Thyroid gland (tissue), 4 donors: ENCODE data around the gene CD55. TPM values are rescaled to one million over a fixed set of nuclear protein-coding genes. Genes with fewer than 3 reads are reported as not detected.

ENCODE experiments used
- DNase-seq, 2 donors: peaks; one replicate each; pipeline ENCODE4 v3.0.0-alpha.2; 2019
- H3K27ac ChIP-seq, 3 donors: fragments of 200-600 bp; sonication (generic); 1 replicate in 2 of 3; 2 replicates in 1 of 3; pipeline ENCODE4 v1.5.1; 2016 to 2019; ENCODE audit warnings: mild to moderate bottlenecking in 1 of 3, moderate library complexity in 1 of 3
- H3K27me3 ChIP-seq: fragments of 200-600 bp; sonication (generic); one replicate; pipeline ENCODE4 v1.5.1; 2019
- H3K36me3 ChIP-seq, 2 donors: fragments of 200-600 bp; sonication (generic); one replicate each; pipeline ENCODE4 v1.5.1; 2016 to 2019
- H3K4me1 ChIP-seq, 2 donors: fragments of 200-600 bp; sonication (generic); one replicate each; pipeline ENCODE4 v1.5.1; 2017 to 2019
- H3K4me3 ChIP-seq, 3 donors: fragments of 200-600 bp; sonication (generic); replicated peaks in 1 of 3; 1 replicate in 2 of 3; 2 replicates in 1 of 3; pipeline ENCODE4 v1.5.1; 2016; ENCODE audit warnings: mild to moderate bottlenecking in 1 of 3
- H3K9me3 ChIP-seq: fragments of 200-600 bp; sonication (generic); one replicate; pipeline ENCODE4 v1.5.1; 2017
- CTCF ChIP-seq, 6 experiments: fragments of 200-600 bp in 3 of 6; fragments of 450-650 bp in 3 of 6; sonication (generic) in 3 of 6; IDR thresholded peaks; one replicate each; pipeline ENCODE4 v1.5.1; 2016 to 2019; ENCODE audit warnings: antibody characterized with exemption in 6 of 6, mild to moderate bottlenecking in 2 of 6, inconsistent platforms in 1 of 6, moderate library complexity in 1 of 6
- POLR2A ChIP-seq, 2 donors: fragments of 450-650 bp; IDR thresholded peaks; one replicate each; pipeline ENCODE4 v1.6.1; 2017; ENCODE audit warnings: antibody characterized with exemption in 2 of 2, mild to moderate bottlenecking in 2 of 2, moderate library complexity in 1 of 2
- WGBS, 2 donors: methylation state at CpG; one replicate each; pipeline ENCODE4 v1.1.5; 2017; 5-methylcytosine and 5-hydroxymethylcytosine counted together
- intact Hi-C: fragments of 100-400 bp; cut with DNase I; formaldehyde crosslinking; loops from one replicate; pipeline ENCODE4 v1.15.1; 2023
- total RNA-seq, 4 donors: library from RNA; depleted of rRNA; stranded (reverse); fragments of >200 nt; gene quantifications; one replicate each; pipeline ENCODE4 v1.2.3, GENCODE V29; 2016

The CD55 gene
- total RNA-seq, 4 donors from 2014 or later, result 29.7 to 61.9 (median 43.3) TPM

GRCh38 chr1:207364614-207365013 lies 43.1 kb downstream of the CD55 start:
- intact Hi-C loops, result no loop called here
- 40 to 46% methylated on average over 1 of the region's 1 CpG for WGBS, 2 donors
- TF ChIP-seq CTCF (IDR thresholded peaks at IDR 0.05) (no peak), POLR2A (IDR thresholded peaks at IDR 0.05) (no peak)
- H3K27ac ChIP-seq, result peak overlapping the region in 1 of 3 donors; percentile 8
- no peaks in the 10 kb centered on the region for H3K36me3 ChIP-seq
- H3K27me3 ChIP-seq, result no peaks in the 10 kb centered on the region
- no peaks in the 10 kb centered on the region for H3K9me3 ChIP-seq
- H3K4me1 ChIP-seq, result peaks cover 0 to 5% of the 10 kb centered on the region in 2 donors
- no peak for DNase-seq
- no peak overlapping the region for H3K4me3 ChIP-seq

- H3K4me1 ChIP-seq, result peaks cover 0 to 5% of the 10 kb centered on the region in 2 donors
- H3K9me3 ChIP-seq, result no peaks in the 10 kb centered on the region
- no peak overlapping the region for H3K27ac ChIP-seq
- no peaks in the 10 kb centered on the region for H3K27me3 ChIP-seq
- DNase-seq, result no peak
- TF ChIP-seq POLR2A (IDR thresholded peaks at IDR 0.05), result no peak
- no peak for TF ChIP-seq CTCF (IDR thresholded peaks at IDR 0.05)
- WGBS, 2 donors, result 93 to 95% methylated on average over 2 of the region's 2 CpGs
- no peak overlapping the region for H3K4me3 ChIP-seq
- intact Hi-C loops, result no loop called here
- H3K36me3 ChIP-seq, result no peaks in the 10 kb centered on the region
These were observed 43.6 kb downstream of the CD55 start for GRCh38 chr1:207365063-207365462.

GRCh38 chr1:207366022-207366421 lies 44.5 kb downstream of the CD55 start:
- DNase-seq, result no peak
- TF ChIP-seq POLR2A (IDR thresholded peaks at IDR 0.05), result no peak
- TF ChIP-seq CTCF (IDR thresholded peaks at IDR 0.05), result no peak
- H3K9me3 ChIP-seq, result no peaks in the 10 kb centered on the region
- no peak overlapping the region for H3K27ac ChIP-seq
- 95 to 96% methylated on average over 2 of the region's 2 CpGs for WGBS, 2 donors
- H3K27me3 ChIP-seq, result no peaks in the 10 kb centered on the region
- H3K4me3 ChIP-seq, result no peak overlapping the region
- peaks cover 0 to 5% of the 10 kb centered on the region in 2 donors for H3K4me1 ChIP-seq
- intact Hi-C loops, result no loop called here
- H3K36me3 ChIP-seq, result no peaks in the 10 kb centered on the region

- intact Hi-C loops, result no loop called here
- Histone ChIP-seq H3K4me3 (no peak overlapping the region), H3K9me3 (no peaks in the 10 kb centered on the region), H3K27ac (no peak overlapping the region), H3K27me3 (no peaks in the 10 kb centered on the region), H3K36me3 (no peaks in the 10 kb centered on the region), H3K4me1 (no peaks in the 10 kb centered on the region)
- TF ChIP-seq CTCF (IDR thresholded peaks at IDR 0.05) (no peak), POLR2A (IDR thresholded peaks at IDR 0.05) (no peak)
- DNase-seq, result no peak
These were observed 67.2 kb downstream of the CD55 start for GRCh38 chr1:207388721-207389120.

GRCh38 chr1:207389728-207390464 lies 68.4 kb downstream of the CD55 start:
- WGBS, 2 donors, result 58 to 65% methylated on average over 1 of the region's 1 CpG
- intact Hi-C loops, result no loop called here
- Histone ChIP-seq H3K36me3 (no peaks in the 10 kb centered on the region), H3K4me1 (no peaks in the 10 kb centered on the region), H3K27ac (no peak overlapping the region), H3K4me3 (no peak overlapping the region), H3K27me3 (no peaks in the 10 kb centered on the region), H3K9me3 (no peaks in the 10 kb centered on the region)
- TF ChIP-seq POLR2A (IDR thresholded peaks at IDR 0.05) (no peak), CTCF (IDR thresholded peaks at IDR 0.05) (no peak)
- no peak for DNase-seq
